Astrocyte (in vitro differentiated cells and primary cell): ENCODE data around the gene PSME3IP1.

Experiments
- EZH2 ChIP-seq: IDR thresholded peaks from 2 replicates; pipeline ENCODE4 v1.6.1; 2012; ENCODE audit warnings: mild to moderate bottlenecking, low read length, inconsistent platforms; ENCODE audit not compliant: insufficient read depth
- TF ChIP-seq, protein P1 (sequence below): IDR thresholded peaks from 2 replicates; pipeline ENCODE4 v1.5.1; 2011; ENCODE audit warnings: low read depth, mild to moderate bottlenecking, inconsistent platforms, low read length, moderate library complexity; ENCODE audit not compliant: insufficient read depth

DNA sequence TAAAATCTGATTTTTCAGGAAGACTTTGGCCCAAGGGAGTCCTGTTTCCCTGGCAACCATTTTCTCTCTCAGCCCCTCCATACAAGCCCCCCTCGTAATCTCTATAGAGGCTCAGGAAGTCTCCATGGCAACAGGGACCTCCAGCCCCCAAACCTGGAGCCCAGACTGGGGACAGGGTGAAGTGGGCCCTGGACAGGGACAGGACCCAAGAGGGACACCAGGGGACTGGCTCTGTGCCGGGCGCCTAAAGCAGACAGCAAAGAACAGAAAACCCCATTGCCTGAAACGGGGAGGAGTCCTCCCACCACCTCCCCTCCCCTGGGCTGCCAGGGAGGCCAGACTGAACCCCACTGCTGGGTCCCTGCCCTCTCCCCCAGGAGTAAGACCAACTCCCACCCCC lies 52.8 kb downstream of the PSME3IP1 start:
- TF ChIP-seq, protein P1, sequence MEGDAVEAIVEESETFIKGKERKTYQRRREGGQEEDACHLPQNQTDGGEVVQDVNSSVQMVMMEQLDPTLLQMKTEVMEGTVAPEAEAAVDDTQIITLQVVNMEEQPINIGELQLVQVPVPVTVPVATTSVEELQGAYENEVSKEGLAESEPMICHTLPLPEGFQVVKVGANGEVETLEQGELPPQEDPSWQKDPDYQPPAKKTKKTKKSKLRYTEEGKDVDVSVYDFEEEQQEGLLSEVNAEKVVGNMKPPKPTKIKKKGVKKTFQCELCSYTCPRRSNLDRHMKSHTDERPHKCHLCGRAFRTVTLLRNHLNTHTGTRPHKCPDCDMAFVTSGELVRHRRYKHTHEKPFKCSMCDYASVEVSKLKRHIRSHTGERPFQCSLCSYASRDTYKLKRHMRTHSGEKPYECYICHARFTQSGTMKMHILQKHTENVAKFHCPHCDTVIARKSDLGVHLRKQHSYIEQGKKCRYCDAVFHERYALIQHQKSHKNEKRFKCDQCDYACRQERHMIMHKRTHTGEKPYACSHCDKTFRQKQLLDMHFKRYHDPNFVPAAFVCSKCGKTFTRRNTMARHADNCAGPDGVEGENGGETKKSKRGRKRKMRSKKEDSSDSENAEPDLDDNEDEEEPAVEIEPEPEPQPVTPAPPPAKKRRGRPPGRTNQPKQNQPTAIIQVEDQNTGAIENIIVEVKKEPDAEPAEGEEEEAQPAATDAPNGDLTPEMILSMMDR = no peak
- TF ChIP-seq EZH2 = no peak
